Vagina (tissue), 2 donors: ENCODE measurements around the gene APPBP2.

ENCODE experiments used
- CTCF ChIP-seq, 3 experiments: fragments of 450-650 bp in 2 of 3; fragments of 200-600 bp in 1 of 3; sonication (generic) in 1 of 3; IDR thresholded peaks; one replicate each; pipeline ENCODE4 v1.5.1; 2017 to 2019; ENCODE audit warnings: antibody characterized with exemption in 3 of 3, mild to moderate bottlenecking in 2 of 3, moderate library complexity in 2 of 3
- POLR2A ChIP-seq, 2 donors: fragments of 450-650 bp; IDR thresholded peaks; one replicate each; pipeline ENCODE4 v1.6.1; 2017; ENCODE audit warnings: antibody characterized with exemption in 2 of 2, mild to moderate bottlenecking in 2 of 2, moderate library complexity in 2 of 2
- POLR2AphosphoS5 ChIP-seq, 2 donors: sonication (generic); formaldehyde crosslinking; IDR thresholded peaks; one replicate each; pipeline ENCODE4 v1.9.0; 2017; ENCODE audit warnings: antibody characterized with exemption in 2 of 2, mild to moderate bottlenecking in 2 of 2, low read depth in 1 of 2; ENCODE audit not compliant: insufficient read depth in 1 of 2

- no peak for TF ChIP-seq CTCF (IDR thresholded peaks at IDR 0.05)
- TF ChIP-seq POLR2A (IDR thresholded peaks at IDR 0.05), result no peak
- TF ChIP-seq POLR2AphosphoS5 (IDR thresholded peaks at IDR 0.05; ENCODE audit: insufficient read depth in 1 of 2, low read depth in 1 of 2), result no peak
These were observed 54.6 kb downstream of the APPBP2 start for GRCh38 chr17:60471451-60471850.
